Measurements from ENCODE around the gene RALGAPA1. TPM values are rescaled to one million over a fixed set of nuclear protein-coding genes. Genes with fewer than 3 reads are reported as not detected.
A peak's percentile ranks its signal among the peaks of the same experiment; 100 is the strongest.

RALGAPA1 gene
- total and polyA plus RNA-seq, 2 of the 13 experiments (the other 11 are each of a cell fraction or from before 2014, with no cell fraction given): 65.0 to 89.2 TPM

GRCh38 chr14:35821564-35822411 lies 12.7 kb upstream of the RALGAPA1 start (continued):
- TF ChIP-seq, protein P1, sequence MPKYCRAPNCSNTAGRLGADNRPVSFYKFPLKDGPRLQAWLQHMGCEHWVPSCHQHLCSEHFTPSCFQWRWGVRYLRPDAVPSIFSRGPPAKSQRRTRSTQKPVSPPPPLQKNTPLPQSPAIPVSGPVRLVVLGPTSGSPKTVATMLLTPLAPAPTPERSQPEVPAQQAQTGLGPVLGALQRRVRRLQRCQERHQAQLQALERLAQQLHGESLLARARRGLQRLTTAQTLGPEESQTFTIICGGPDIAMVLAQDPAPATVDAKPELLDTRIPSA (CRISPR knock-in tag; IDR thresholded peaks at IDR 0.05; ENCODE audit: borderline replicate concordance): no peak
- no peak for TF ChIP-seq ZNF180 (CRISPR knock-in tag; IDR thresholded peaks at IDR 0.05; ENCODE audit: borderline replicate concordance, low read depth)
- no peak for TF ChIP-seq RORA (CRISPR knock-in tag; IDR thresholded peaks at IDR 0.05)
- TF ChIP-seq HNRNPK (IDR thresholded peaks at IDR 0.05; ENCODE audit: low read depth, low read length, poor library complexity, severe bottlenecking): no peak
- TF ChIP-seq FOXP1 (IDR thresholded peaks at IDR 0.05): no peak
- peak; percentile 35; the same call in 1 of the 2 replicates for TF ChIP-seq FOXP1 (CRISPR knock-in tag; IDR thresholded peaks at IDR 0.05)
- TF ChIP-seq CBX1 (IDR thresholded peaks at IDR 0.05; ENCODE audit: low read depth): peak; percentile 45
- TF ChIP-seq ATF1 (CRISPR knock-in tag; IDR thresholded peaks at IDR 0.05): peak; percentile 31; the same call in 1 of the 2 replicates
- TF ChIP-seq GABPB1 (CRISPR knock-in tag; IDR thresholded peaks at IDR 0.05): no peak
- TF ChIP-seq MXI1 (IDR thresholded peaks at IDR 0.05; ENCODE audit: borderline replicate concordance, low read depth, low read length): no peak
- no peak; the same call in 1 of the 2 replicates for TF ChIP-seq ZNF335 (CRISPR knock-in tag; IDR thresholded peaks at IDR 0.05)
- TF ChIP-seq PRPF4 (IDR thresholded peaks at IDR 0.05; ENCODE audit: low read depth, low read length, poor library complexity, severe bottlenecking): no peak
- TF ChIP-seq, protein P2, sequence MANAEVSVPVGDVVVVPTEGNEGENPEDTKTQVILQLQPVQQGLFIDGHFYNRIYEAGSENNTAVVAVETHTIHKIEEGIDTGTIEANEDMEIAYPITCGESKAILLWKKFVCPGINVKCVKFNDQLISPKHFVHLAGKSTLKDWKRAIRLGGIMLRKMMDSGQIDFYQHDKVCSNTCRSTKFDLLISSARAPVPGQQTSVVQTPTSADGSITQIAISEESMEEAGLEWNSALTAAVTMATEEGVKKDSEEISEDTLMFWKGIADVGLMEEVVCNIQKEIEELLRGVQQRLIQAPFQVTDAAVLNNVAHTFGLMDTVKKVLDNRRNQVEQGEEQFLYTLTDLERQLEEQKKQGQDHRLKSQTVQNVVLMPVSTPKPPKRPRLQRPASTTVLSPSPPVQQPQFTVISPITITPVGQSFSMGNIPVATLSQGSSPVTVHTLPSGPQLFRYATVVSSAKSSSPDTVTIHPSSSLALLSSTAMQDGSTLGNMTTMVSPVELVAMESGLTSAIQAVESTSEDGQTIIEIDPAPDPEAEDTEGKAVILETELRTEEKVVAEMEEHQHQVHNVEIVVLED (CRISPR knock-in tag; IDR thresholded peaks at IDR 0.05; ENCODE audit: borderline replicate concordance): no peak
- no peak for TF ChIP-seq REST (IDR thresholded peaks at IDR 0.05; ENCODE audit: borderline replicate concordance in 1 of 2, low read depth in 1 of 2, low read length in 2 of 2)
- TF ChIP-seq, protein P3, sequence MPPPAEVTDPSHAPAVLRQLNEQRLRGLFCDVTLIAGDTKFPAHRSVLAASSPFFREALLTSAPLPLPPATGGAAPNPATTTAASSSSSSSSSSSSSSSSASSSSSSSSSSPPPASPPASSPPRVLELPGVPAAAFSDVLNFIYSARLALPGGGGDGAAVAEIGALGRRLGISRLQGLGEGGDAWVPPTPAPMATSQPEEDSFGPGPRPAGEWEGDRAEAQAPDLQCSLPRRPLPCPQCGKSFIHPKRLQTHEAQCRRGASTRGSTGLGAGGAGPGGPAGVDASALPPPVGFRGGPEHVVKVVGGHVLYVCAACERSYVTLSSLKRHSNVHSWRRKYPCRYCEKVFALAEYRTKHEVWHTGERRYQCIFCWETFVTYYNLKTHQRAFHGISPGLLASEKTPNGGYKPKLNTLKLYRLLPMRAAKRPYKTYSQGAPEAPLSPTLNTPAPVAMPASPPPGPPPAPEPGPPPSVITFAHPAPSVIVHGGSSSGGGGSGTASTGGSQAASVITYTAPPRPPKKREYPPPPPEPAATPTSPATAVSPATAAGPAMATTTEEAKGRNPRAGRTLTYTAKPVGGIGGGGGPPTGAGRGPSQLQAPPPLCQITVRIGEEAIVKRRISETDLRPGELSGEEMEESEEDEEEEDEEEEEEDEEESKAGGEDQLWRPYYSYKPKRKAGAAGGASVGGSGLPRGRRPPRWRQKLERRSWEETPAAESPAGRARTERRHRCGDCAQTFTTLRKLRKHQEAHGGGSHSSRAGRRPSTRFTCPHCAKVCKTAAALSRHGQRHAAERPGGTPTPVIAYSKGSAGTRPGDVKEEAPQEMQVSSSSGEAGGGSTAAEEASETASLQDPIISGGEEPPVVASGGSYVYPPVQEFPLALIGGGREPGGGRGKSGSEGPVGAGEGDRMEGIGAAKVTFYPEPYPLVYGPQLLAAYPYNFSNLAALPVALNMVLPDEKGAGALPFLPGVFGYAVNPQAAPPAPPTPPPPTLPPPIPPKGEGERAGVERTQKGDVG (CRISPR knock-in tag; IDR thresholded peaks at IDR 0.05; ENCODE audit: borderline replicate concordance): no peak
- TF ChIP-seq ZSCAN29 (CRISPR knock-in tag; conservative IDR thresholded peaks at IDR 0.05): 0 out of 2 replicates have a peak, but pooled peaks have one; percentile 49
- TF ChIP-seq HNRNPUL1 (IDR thresholded peaks at IDR 0.05; ENCODE audit: low read depth, low read length): no peak
- TF ChIP-seq, protein P4, sequence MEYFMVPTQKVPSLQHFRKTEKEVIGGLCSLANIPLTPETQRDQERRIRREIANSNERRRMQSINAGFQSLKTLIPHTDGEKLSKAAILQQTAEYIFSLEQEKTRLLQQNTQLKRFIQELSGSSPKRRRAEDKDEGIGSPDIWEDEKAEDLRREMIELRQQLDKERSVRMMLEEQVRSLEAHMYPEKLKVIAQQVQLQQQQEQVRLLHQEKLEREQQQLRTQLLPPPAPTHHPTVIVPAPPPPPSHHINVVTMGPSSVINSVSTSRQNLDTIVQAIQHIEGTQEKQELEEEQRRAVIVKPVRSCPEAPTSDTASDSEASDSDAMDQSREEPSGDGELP (IDR thresholded peaks at IDR 0.05; ENCODE audit: borderline replicate concordance, low read depth): no peak
